Measurements from ENCODE around the gene DNLZ. TPM values are rescaled to one million over a fixed set of nuclear protein-coding genes. Genes with fewer than 3 reads are reported as not detected.

The DNLZ gene
- total and polyA plus RNA-seq, 9 of the 15 experiments (the other 6 are each of a cell fraction or from before 2014, with no cell fraction given): 0.17 to 44.6 (median 3.4) TPM

DNA sequence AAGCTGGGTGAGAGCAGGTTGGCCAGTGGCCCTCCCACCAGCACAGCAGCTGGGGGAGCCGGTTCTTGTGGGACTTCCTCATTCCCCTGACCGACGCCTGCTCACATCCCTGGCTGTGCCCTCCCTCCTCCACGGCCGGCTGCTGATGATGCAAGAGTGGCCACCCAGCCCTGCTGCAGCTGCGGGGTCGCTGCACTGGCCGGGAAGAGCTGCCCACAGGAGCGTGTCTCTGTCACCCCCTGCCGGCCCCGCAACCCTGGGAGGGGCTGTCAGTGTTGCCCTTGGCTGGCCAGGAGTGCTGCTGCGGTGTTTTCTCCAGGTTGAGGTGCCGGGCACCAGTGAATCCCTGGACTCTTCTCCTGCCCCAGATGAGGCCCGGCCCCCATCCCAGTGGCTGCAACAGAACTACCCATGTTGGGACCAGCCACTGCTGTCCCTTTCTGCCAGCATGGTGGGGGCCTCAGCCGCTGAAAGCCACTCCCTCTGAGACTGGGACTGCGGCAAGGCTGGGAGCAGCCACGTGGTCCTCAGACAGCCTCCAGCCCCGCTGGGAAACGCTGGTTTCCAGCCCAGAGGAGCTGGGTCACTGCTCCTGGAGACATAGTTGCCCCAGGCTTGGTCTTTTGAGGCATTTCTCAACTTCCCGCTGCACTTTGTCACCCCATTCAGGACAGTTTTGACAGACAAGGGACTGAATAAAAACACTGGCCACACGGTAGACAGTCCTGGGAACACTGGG lies 9.2 kb upstream of the DNLZ start (continued):
- TF ChIP-seq, protein P1, sequence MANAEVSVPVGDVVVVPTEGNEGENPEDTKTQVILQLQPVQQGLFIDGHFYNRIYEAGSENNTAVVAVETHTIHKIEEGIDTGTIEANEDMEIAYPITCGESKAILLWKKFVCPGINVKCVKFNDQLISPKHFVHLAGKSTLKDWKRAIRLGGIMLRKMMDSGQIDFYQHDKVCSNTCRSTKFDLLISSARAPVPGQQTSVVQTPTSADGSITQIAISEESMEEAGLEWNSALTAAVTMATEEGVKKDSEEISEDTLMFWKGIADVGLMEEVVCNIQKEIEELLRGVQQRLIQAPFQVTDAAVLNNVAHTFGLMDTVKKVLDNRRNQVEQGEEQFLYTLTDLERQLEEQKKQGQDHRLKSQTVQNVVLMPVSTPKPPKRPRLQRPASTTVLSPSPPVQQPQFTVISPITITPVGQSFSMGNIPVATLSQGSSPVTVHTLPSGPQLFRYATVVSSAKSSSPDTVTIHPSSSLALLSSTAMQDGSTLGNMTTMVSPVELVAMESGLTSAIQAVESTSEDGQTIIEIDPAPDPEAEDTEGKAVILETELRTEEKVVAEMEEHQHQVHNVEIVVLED (CRISPR knock-in tag; IDR thresholded peaks at IDR 0.05): no peak
- 0 out of 2 replicates have a peak, but pooled peaks have one; percentile 4 for TF ChIP-seq RBM14 (IDR thresholded peaks at IDR 0.05; ENCODE audit: borderline replicate concordance, insufficient read depth, low read depth, low read length)
- peak; percentile 88 for TF ChIP-seq CTBP1 (IDR thresholded peaks at IDR 0.05; ENCODE audit: borderline replicate concordance)
- TF ChIP-seq, protein P2, sequence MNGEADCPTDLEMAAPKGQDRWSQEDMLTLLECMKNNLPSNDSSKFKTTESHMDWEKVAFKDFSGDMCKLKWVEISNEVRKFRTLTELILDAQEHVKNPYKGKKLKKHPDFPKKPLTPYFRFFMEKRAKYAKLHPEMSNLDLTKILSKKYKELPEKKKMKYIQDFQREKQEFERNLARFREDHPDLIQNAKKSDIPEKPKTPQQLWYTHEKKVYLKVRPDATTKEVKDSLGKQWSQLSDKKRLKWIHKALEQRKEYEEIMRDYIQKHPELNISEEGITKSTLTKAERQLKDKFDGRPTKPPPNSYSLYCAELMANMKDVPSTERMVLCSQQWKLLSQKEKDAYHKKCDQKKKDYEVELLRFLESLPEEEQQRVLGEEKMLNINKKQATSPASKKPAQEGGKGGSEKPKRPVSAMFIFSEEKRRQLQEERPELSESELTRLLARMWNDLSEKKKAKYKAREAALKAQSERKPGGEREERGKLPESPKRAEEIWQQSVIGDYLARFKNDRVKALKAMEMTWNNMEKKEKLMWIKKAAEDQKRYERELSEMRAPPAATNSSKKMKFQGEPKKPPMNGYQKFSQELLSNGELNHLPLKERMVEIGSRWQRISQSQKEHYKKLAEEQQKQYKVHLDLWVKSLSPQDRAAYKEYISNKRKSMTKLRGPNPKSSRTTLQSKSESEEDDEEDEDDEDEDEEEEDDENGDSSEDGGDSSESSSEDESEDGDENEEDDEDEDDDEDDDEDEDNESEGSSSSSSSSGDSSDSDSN (IDR thresholded peaks at IDR 0.05; ENCODE audit: borderline replicate concordance in 1 of 2, low read depth in 2 of 2, low read length in 2 of 2): peak in 1 of 2 experiments; percentile 59; a peak in 1 of 4 replicates
- no peak for TF ChIP-seq MBD2 (IDR thresholded peaks at IDR 0.05; ENCODE audit: borderline replicate concordance, low read depth)
- no peak for TF ChIP-seq EZH2 (IDR thresholded peaks at IDR 0.05; ENCODE audit: borderline replicate concordance, low read depth, low read length)
- no peak for TF ChIP-seq JUNB (CRISPR knock-in tag; conservative IDR thresholded peaks at IDR 0.05)
- no peak for TF ChIP-seq EWSR1 (IDR thresholded peaks at IDR 0.05; ENCODE audit: borderline replicate concordance, low read depth, partially characterized antibody)
- TF ChIP-seq HCFC1 (IDR thresholded peaks at IDR 0.05; ENCODE audit: low read depth, low read length): no peak
- no peak for TF ChIP-seq RFX7 (CRISPR knock-in tag; IDR thresholded peaks at IDR 0.05)
- TF ChIP-seq, protein P3, sequence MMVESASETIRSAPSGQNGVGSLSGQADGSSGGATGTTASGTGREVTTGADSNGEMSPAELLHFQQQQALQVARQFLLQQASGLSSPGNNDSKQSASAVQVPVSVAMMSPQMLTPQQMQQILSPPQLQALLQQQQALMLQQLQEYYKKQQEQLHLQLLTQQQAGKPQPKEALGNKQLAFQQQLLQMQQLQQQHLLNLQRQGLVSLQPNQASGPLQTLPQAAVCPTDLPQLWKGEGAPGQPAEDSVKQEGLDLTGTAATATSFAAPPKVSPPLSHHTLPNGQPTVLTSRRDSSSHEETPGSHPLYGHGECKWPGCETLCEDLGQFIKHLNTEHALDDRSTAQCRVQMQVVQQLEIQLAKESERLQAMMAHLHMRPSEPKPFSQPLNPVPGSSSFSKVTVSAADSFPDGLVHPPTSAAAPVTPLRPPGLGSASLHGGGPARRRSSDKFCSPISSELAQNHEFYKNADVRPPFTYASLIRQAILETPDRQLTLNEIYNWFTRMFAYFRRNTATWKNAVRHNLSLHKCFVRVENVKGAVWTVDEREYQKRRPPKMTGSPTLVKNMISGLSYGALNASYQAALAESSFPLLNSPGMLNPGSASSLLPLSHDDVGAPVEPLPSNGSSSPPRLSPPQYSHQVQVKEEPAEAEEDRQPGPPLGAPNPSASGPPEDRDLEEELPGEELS (CRISPR knock-in tag; IDR thresholded peaks at IDR 0.05; ENCODE audit: borderline replicate concordance): no peak
- no peak for TF ChIP-seq OTX1 (CRISPR knock-in tag; IDR thresholded peaks at IDR 0.05)
- no peak for TF ChIP-seq ZNF133 (CRISPR knock-in tag; IDR thresholded peaks at IDR 0.05)
- TF ChIP-seq, protein P4, sequence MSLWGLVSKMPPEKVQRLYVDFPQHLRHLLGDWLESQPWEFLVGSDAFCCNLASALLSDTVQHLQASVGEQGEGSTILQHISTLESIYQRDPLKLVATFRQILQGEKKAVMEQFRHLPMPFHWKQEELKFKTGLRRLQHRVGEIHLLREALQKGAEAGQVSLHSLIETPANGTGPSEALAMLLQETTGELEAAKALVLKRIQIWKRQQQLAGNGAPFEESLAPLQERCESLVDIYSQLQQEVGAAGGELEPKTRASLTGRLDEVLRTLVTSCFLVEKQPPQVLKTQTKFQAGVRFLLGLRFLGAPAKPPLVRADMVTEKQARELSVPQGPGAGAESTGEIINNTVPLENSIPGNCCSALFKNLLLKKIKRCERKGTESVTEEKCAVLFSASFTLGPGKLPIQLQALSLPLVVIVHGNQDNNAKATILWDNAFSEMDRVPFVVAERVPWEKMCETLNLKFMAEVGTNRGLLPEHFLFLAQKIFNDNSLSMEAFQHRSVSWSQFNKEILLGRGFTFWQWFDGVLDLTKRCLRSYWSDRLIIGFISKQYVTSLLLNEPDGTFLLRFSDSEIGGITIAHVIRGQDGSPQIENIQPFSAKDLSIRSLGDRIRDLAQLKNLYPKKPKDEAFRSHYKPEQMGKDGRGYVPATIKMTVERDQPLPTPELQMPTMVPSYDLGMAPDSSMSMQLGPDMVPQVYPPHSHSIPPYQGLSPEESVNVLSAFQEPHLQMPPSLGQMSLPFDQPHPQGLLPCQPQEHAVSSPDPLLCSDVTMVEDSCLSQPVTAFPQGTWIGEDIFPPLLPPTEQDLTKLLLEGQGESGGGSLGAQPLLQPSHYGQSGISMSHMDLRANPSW (CRISPR knock-in tag; IDR thresholded peaks at IDR 0.05): no peak
- TF ChIP-seq MCM7 (IDR thresholded peaks at IDR 0.05): no peak

Measured in K562 (cell line).